Lower leg skin (tissue), 3 donors: ENCODE data around the gene ZNF324B.

Experiments used
- CTCF ChIP-seq, 3 donors: fragments of 450-650 bp; IDR thresholded peaks; one replicate each; pipeline ENCODE4 v1.5.1; 2016; ENCODE audit warnings: antibody characterized with exemption in 3 of 3, mild to moderate bottlenecking in 3 of 3, moderate library complexity in 2 of 3
- POLR2A ChIP-seq, 2 donors: fragments of 450-650 bp; IDR thresholded peaks; one replicate each; pipeline ENCODE4 v1.6.1; 2016 to 2017; ENCODE audit warnings: antibody characterized with exemption in 2 of 2, mild to moderate bottlenecking in 1 of 2, moderate library complexity in 1 of 2

DNA sequence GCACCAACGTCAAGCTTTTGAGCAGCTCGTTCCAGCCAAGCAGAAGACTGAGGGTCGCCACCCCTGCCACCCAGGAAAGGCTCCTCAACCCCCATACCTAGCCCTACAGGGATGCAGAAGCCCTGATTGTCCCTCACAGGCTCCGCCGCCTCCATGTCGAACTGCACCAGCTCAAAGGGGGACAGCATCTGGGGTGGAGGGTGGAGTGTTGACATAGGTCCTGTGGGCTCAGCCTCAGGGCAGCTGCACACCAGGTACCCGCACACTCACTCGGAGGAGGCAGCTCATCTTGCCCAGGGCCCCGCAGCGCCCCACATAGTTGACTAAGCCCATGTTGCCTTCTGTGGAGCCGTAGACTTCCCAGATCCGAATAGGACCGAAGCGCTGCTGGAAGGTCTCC, 48.8 kb downstream of the ZNF324B start:
- no peak for TF ChIP-seq POLR2A (IDR thresholded peaks at IDR 0.05)
- TF ChIP-seq CTCF (IDR thresholded peaks at IDR 0.05) = no peak
